GM12872 (cell line): ENCODE data around the gene HMOX2.

Experiments
- TF ChIP-seq, protein P1 (sequence below): IDR thresholded peaks from 3 replicates; pipeline ENCODE4 v1.5.1; 2011; ENCODE audit warnings: low read depth, mild to moderate bottlenecking, low read length, moderate library complexity; ENCODE audit not compliant: insufficient read depth

HMOX2 gene

DNA sequence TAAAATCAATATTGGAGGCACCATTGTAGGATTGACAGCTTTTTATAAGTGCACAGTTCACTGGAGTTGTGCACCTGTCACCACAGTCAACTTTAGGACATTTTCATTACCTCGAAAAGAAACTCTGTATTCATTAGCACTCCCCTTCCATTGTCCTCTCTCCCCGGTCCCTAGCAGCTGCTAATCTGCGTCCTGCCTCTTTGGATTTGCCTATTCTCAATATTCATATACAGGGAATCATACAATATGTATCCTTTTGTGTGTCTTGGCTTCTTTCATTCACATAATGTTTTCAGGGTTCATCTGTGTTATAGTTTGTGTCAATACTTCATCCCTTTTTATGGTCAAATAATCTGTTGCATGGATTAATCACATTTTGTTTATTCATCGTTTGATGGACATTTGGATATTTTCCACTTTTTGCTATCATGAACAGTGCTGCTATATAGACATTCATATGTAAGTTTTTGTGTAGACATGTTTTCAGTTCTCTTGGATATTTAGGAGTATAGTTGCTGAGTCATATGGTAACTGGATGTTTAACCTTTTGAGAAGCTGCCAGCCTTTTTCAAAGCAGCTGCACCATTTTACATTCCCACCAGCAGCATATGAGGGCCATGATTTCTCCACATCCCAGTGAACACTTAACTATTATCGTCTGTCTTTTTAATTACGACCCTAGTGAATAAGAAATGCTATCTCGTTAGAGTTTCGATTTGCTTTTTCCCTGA, 40.7 kb upstream of the HMOX2 start:
- TF ChIP-seq, protein P1, sequence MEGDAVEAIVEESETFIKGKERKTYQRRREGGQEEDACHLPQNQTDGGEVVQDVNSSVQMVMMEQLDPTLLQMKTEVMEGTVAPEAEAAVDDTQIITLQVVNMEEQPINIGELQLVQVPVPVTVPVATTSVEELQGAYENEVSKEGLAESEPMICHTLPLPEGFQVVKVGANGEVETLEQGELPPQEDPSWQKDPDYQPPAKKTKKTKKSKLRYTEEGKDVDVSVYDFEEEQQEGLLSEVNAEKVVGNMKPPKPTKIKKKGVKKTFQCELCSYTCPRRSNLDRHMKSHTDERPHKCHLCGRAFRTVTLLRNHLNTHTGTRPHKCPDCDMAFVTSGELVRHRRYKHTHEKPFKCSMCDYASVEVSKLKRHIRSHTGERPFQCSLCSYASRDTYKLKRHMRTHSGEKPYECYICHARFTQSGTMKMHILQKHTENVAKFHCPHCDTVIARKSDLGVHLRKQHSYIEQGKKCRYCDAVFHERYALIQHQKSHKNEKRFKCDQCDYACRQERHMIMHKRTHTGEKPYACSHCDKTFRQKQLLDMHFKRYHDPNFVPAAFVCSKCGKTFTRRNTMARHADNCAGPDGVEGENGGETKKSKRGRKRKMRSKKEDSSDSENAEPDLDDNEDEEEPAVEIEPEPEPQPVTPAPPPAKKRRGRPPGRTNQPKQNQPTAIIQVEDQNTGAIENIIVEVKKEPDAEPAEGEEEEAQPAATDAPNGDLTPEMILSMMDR = no peak

DNA sequence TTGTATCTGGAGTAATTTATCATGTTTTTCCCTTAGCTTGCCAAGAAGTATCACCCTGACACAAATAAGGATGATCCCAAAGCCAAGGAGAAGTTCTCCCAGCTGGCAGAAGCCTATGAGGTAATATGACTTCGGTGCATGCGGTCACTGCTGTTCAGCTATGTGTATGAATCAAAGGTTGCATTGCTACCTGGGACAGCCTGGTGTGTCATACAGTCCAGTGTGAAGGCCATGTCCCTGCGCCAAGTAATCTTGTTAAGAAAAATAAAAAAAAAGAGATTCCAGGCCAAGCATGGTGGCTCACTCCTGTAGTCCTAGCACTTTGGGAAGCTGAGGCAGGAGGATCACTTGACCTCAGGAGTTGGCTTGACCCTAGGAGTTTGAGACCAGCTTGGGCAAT, 38.8 kb upstream of the HMOX2 start:
- TF ChIP-seq, protein P1 = no peak

DNA sequence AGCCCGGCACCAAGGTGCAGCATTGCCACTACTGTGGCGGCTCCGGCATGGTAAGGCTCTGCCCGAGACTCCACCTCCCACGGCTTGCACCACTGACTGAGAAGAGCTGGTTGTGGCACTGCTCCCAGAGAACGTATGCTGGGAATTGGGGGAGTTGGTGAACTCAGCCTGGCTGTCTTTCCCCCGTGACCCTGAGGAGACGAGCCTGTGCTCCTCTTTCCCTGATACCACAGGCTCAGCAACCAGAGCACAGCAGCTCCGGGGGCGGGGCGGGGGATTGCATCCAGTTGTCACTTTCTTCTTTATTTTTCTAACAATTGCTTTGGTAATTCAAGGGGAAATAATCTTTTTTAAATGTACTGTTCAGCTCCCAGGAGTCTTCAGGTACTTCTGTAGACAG, 33.8 kb upstream of the HMOX2 start:
- TF ChIP-seq, protein P1 = no peak

DNA sequence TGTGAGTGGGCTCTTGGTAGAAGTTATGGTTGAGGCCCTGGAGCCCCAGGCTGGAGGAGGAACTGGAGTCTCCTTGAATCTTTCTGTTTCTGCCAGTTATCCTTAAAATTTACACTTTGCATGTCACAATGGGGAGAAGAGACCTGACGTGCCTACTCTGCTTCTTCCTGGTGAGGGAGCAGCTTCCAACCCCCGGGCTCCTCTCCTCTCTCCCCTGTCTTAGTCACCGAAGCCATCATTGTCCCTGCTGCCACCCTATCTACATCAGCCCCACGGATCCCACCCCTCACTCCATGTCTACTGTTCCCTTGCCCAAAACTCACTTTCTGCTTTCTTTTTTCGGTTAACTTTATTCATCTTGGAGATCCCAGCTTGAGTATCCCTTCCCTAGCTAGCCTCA, 32.9 kb upstream of the HMOX2 start:
- TF ChIP-seq, protein P1 = no peak

DNA sequence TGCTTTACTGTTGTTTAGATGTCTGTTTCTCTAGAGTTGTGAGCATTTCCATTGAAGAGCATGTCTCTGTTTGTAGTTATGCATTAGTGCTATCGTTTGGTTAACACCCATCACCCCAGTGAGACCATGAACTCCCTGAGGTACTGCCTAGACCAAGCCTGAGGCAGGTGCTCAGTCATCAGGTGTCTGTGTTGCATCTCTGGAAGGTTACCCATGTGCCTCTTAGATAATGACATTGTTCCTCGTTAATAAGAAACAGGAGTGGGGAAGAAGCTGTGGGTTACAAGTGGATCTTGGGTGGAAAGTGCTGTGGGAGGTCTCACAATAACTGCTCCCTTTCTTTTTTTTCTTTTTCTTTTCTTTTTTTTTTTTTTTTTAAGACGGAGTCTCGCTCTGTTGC, 32.2 kb upstream of the HMOX2 start:
- TF ChIP-seq, protein P1 = no peak

DNA sequence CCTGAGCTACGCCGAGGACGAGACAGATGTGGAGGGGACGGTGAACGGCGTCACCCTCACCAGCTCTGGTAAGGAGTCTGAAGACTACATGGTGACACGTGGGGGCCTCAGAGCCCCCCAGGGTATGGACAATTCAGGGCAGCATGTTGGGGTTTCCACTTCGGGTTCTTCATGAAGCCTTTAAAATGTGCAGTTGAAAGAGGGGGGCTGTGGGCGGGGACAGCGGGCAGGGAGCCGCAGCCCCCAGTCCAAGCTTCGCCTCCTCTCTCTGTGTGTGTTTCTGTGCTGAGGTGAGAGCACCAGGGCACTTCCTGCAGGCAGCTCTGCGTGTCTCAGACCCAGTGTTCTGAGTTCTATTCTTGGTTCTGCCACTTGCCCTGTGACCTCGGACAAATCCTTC, 25.8 kb upstream of the HMOX2 start:
- TF ChIP-seq, protein P1 = no peak

DNA sequence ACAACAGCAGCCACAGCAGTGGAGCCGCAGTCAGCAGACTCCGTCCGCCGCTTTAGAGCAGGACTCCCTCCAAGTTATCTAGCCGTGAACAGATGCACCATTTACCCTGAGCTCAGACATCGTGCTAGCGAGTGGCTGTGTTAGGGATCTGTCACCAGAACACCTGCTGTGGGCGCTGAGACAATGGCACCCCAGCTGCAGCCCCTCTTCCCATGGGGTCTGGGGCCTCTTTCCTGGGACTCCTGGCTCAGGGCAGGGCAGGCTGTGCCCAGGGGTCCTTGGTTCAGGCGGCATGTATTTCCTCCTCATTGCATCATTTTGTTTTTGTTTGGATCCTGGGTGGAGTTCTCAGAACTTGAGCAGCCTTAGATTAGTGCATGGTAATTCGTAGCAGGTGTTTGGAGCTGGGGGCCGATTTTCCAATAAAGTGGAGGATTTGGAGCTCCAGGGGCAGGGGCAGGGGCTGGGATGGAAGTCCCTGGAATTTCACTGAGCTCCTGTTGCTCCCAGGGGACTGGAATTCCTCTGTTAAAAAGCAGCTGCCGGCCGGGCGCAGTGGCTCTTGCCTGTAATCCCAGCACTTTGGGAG, 25.2 kb upstream of the HMOX2 start:
- TF ChIP-seq, protein P1 = no peak
